K562 (cell line): ENCODE data around the gene ARAP1. TPM values are rescaled to one million over a fixed set of nuclear protein-coding genes. Genes with fewer than 3 reads are reported as not detected.

Experiments
- ATAC-seq: fragments of 200-7000 bp; cut with Tn5 transposase; 3 replicates; pipeline ENCODE4 v1.9.1; 2020; ENCODE audit warnings: moderate library complexity
- BruUV-seq: library from RNA; stranded (reverse); fragments of 400-500 nt; replicated peaks from 2 replicates; lab custom pipeline; 2021; lab: Mats Ljungman, UMichigan
- CTCF ChIA-PET: fragments of 300-600 bp; formaldehyde crosslinking; extraction: SDS; loops from one replicate; lab custom pipeline; 2021; ENCODE audit warnings: low intra/inter-chr PET ratio; lab: Yijun Ruan, JAX
- POLR2A ChIA-PET: fragments of 300-600, 350-650 bp; sonication (Branson Sonifier 250); formaldehyde crosslinking; extraction: SDS; loops from one replicate; lab custom pipeline; 2021; ENCODE audit warnings: antibody characterized with exemption, inconsistent platforms; lab: Yijun Ruan, JAX
- DNase-seq, 4 experiments: peaks; one replicate each; pipeline versions ENCODE4 v3.0.0 to v3.0.0-alpha.2; 2011 to 2018; ENCODE audit warnings: low spot score in 3 of 4, mixed read lengths in 3 of 4; ENCODE audit errors: extremely low read depth in 1 of 4
- FAIRE-seq: peaks from 2 replicates; lab custom pipeline; 2011; peaks lifted over from hg19 to GRCh38; lab: Jason Lieb, UNC
- H2AFZ ChIP-seq: 2 replicates; pipeline ENCODE4 v1.6.0; 2011; ENCODE audit warnings: low read depth, low read length, control low read depth, inconsistent platforms
- H3K27ac ChIP-seq: fragments of 200-600 bp; 3 replicates; pipeline ENCODE4 v1.8.0; 2011; ENCODE audit warnings: low read depth, mild to moderate bottlenecking, control low read depth, inconsistent platforms, low read length, moderate library complexity, mixed read lengths; ENCODE audit errors: extremely low read depth
- H3K27me3 ChIP-seq, 2 experiments: fragments of 300-600 bp in 1 of 2; 2 replicates in 1 of 2; 3 replicates in 1 of 2; pipeline versions ENCODE4 v1.6.0 to v1.8.0; 2011; ENCODE audit warnings: inconsistent platforms in 2 of 2, low read length in 2 of 2, mild to moderate bottlenecking in 1 of 2, mixed read lengths in 1 of 2, moderate library complexity in 1 of 2; ENCODE audit not compliant: control insufficient read depth in 2 of 2, insufficient read depth in 2 of 2
- H3K36me3 ChIP-seq: fragments of 300-600 bp; 3 replicates; pipeline ENCODE4 v1.8.0; 2011; ENCODE audit warnings: mild to moderate bottlenecking, low read length, inconsistent platforms; ENCODE audit not compliant: control insufficient read depth, insufficient read depth
- H3K4me1 ChIP-seq, 2 experiments: fragments of 200-600 bp in 1 of 2; replicated peaks in 1 of 2; 2 replicates in 1 of 2; 3 replicates in 1 of 2; pipeline versions ENCODE4 v1.5.1 to v1.8.0; 2011; ENCODE audit warnings: inconsistent platforms in 2 of 2, low read length in 2 of 2, mild to moderate bottlenecking in 1 of 2, mixed read lengths in 1 of 2, moderate library complexity in 1 of 2; ENCODE audit not compliant: control insufficient read depth in 2 of 2, insufficient read depth in 2 of 2
- H3K4me2 ChIP-seq: 2 replicates; pipeline ENCODE4 v1.6.1; 2011; ENCODE audit warnings: low read length, control low read depth, inconsistent platforms, mixed read lengths; ENCODE audit not compliant: insufficient read depth
- H3K4me3 ChIP-seq: fragments of 200-600 bp; sonication (generic), shearing (Covaris generic); 2 replicates; pipeline ENCODE4 v1.5.1; 2016; ENCODE audit warnings: control low read depth, inconsistent platforms
- H3K79me2 ChIP-seq: fragments of 200-600 bp; 3 replicates; pipeline ENCODE4 v1.8.0; 2011; ENCODE audit warnings: low read length, inconsistent platforms; ENCODE audit not compliant: control insufficient read depth, insufficient read depth
- H3K9ac ChIP-seq, 2 experiments: 2 replicates each; pipeline versions ENCODE4 v1.6.0 to v1.6.1; 2011; ENCODE audit warnings: low read depth in 2 of 2, low read length in 2 of 2, control low read depth in 1 of 2, inconsistent platforms in 1 of 2, mild to moderate bottlenecking in 1 of 2, mixed read lengths in 1 of 2; ENCODE audit not compliant: insufficient read depth in 1 of 2
- H3K9me1 ChIP-seq: one replicate; pipeline ENCODE4 v1.6.0; 2011; ENCODE audit warnings: inconsistent platforms, mild to moderate bottlenecking, low read length, moderate library complexity; ENCODE audit not compliant: control insufficient read depth, insufficient read depth
- H3K9me3 ChIP-seq: replicated peaks from 2 replicates; pipeline ENCODE4 v1.5.1; 2011; ENCODE audit warnings: low read depth, low read length, inconsistent platforms; ENCODE audit not compliant: control insufficient read depth, insufficient read depth
- H4K20me1 ChIP-seq: replicated peaks from 2 replicates; pipeline ENCODE4 v1.6.1; 2011; ENCODE audit warnings: low read length, inconsistent platforms, mixed read lengths; ENCODE audit not compliant: control insufficient read depth, insufficient read depth
- ARHGAP35 ChIP-seq: fragments of 450-650 bp; IDR thresholded peaks from 2 replicates; pipeline ENCODE4 v1.6.1; 2018; ENCODE audit not compliant: partially characterized antibody
- HINFP ChIP-seq: fragments of 450-650 bp; conservative IDR thresholded peaks from 2 replicates; pipeline ENCODE4 v1.6.1; 2016; ENCODE audit warnings: missing genetic modification characterization, low read depth, mild to moderate bottlenecking, control low read depth, missing compliant biosample characterization
- MECOM ChIP-seq: fragments of 250-450 bp; sonication (Bioruptor Pico); IDR thresholded peaks from 2 replicates; pipeline ENCODE4 v1.8.0; 2022; ENCODE audit warnings: inconsistent platforms
- NFATC3 ChIP-seq: fragments of 450-650 bp; IDR thresholded peaks from 2 replicates; pipeline ENCODE4 v1.6.1; 2017; ENCODE audit warnings: mild to moderate bottlenecking
- NFIX ChIP-seq: fragments of 250-450 bp; sonication (Bioruptor Pico); IDR thresholded peaks from 2 replicates; pipeline ENCODE4 v1.4.0; 2020; ENCODE audit warnings: low read depth, mild to moderate bottlenecking, moderate library complexity
- NFRKB ChIP-seq: fragments of 450-650 bp; IDR thresholded peaks from 2 replicates; pipeline ENCODE4 v1.6.1; 2016; ENCODE audit warnings: low read depth
- PCBP2 ChIP-seq: fragments of 200-400 bp; formaldehyde crosslinking; IDR thresholded peaks from 2 replicates; pipeline ENCODE4 v1.6.1; 2018; ENCODE audit warnings: low read length, low read depth, mild to moderate bottlenecking, moderate library complexity; ENCODE audit not compliant: poor library complexity, severe bottlenecking
- PRMT5 ChIP-seq: sonication (generic); formaldehyde crosslinking; IDR thresholded peaks from 2 replicates; pipeline ENCODE4 v1.5.0; 2020; ENCODE audit warnings: missing genetic modification reagents
- SIN3A ChIP-seq, 2 experiments: fragments of 150-350 bp in 1 of 2; IDR thresholded peaks; 2 replicates each; pipeline ENCODE4 v1.6.1; 2011 to 2016; ENCODE audit warnings: borderline replicate concordance in 2 of 2, low read depth in 2 of 2, low read length in 2 of 2, mild to moderate bottlenecking in 2 of 2, moderate library complexity in 2 of 2; ENCODE audit not compliant: control insufficient read depth in 1 of 2
- TBP ChIP-seq: optimal IDR thresholded peaks from 2 replicates; pipeline ENCODE3; 2011; ENCODE audit warnings: low read depth, low read length, improper control_type of control experiment
- ZNF780A ChIP-seq: fragments of 250-450 bp; sonication (Bioruptor Pico); IDR thresholded peaks from 2 replicates; pipeline ENCODE4 v1.5.0; 2021; ENCODE audit warnings: mild to moderate bottlenecking
- ZNF79 ChIP-seq: fragments of 250-450 bp; sonication (Bioruptor Pico); IDR thresholded peaks from 2 replicates; pipeline ENCODE4 v1.4.0; 2020; ENCODE audit warnings: low read depth, mild to moderate bottlenecking, moderate library complexity
- WGBS: fragments of 100-300 bp; shearing (Covaris generic); methylation state at CpG from one replicate; pipeline ENCODE4 v1.1.6; 2016; ENCODE audit warnings: low coverage, mixed read lengths; ENCODE audit not compliant: insufficient coverage; ENCODE audit errors: missing lambda C conversion rate; 5-methylcytosine and 5-hydroxymethylcytosine counted together
- in situ Hi-C: fragments of 300-500 bp; cut with MboI; formaldehyde crosslinking; loops from 4 replicates; pipeline ENCODE4 v1.15.0; 2018; ENCODE audit warnings: inconsistent platforms, mixed read lengths
- intact Hi-C: fragments of 100-400 bp; cut with micrococcal nuclease; formaldehyde crosslinking; loops from 2 replicates; pipeline ENCODE4 v1.14.2; 2022
- polyA plus RNA-seq, 8 experiments: library from polyadenylated mRNA; depleted of rRNA in 4 of 8; stranded (reverse) in 5 of 8; unstranded in 3 of 8; fragments of >200 nt; fragmentation: Nextera tagmentation in 2 of 8; fragmentation: Illumina TruSeq in 1 of 8; extraction: Ambion mirVana in 2 of 8; extraction: Trizol in 1 of 8; gene quantifications; 2 replicates each; pipeline versions ENCODE4 v1.2.1 to v1.2.3, GENCODE V29; 2011 to 2014; ENCODE audit warnings: inconsistent platforms in 1 of 8, missing spikeins in 1 of 8
- total RNA-seq, 7 experiments: library from RNA; depleted of rRNA in 6 of 7; stranded (reverse); fragments of >200 nt in 6 of 7; fragmentation: Illumina TruSeq in 2 of 7; extraction: Trizol in 2 of 7; gene quantifications; 2 replicates each; pipeline versions ENCODE4 v1.2.1 to v1.2.3, GENCODE V29; 2011 to 2021; ENCODE audit warnings: low replicate concordance in 1 of 7

ARAP1 gene
- total and polyA plus RNA-seq, 9 of the 15 experiments (the other 6 are each of a cell fraction or from before 2014, with no cell fraction given): 0.23 to 67.0 (median 24.6) TPM

GRCh38 chr11:72719551-72719950 lies 32.7 kb downstream of the ARAP1 start:
- no TSS peak for BruUV-seq
- Histone ChIP-seq H3K4me3 (no peak overlapping the region), H3K9me1 (no peaks in the 10 kb centered on the region), H3K27me3 (no peaks in the 10 kb centered on the region), H2AFZ (no peak overlapping the region), H3K9ac (no peak overlapping the region; a peak in 1 of 4 replicates), H3K79me2 (peaks cover 48% of the 10 kb centered on the region), H3K36me3 (peaks cover 72% of the 10 kb centered on the region), H3K4me1 (peaks cover 11 to 25% of the 10 kb centered on the region in 2 experiments; a peak in 4 of 5 replicates), H3K4me2 (no peak overlapping the region), H3K27ac (no peak overlapping the region), H3K9me3 (no peaks in the 10 kb centered on the region), H4K20me1 (no peaks in the 10 kb centered on the region)
- DNase-seq: no peak
- WGBS: 90% methylated on average over 2 of the region's 4 CpGs
- in situ Hi-C loops (no loop called here), intact Hi-C loops (no loop called here)
- ChIA-PET POLR2A (interaction anchor here (1.1 kb wide), 1 partner anchor 109 kb away, joined by 5 read pairs; no protein-coding TSS in a partner anchor), CTCF (no interaction called here)
- no peak for FAIRE-seq
- TF ChIP-seq MECOM (CRISPR knock-in tag): no peak
- no peak for TF ChIP-seq ARHGAP35
- no peak for ATAC-seq

GRCh38 chr11:72719144-72719543 lies 33.1 kb downstream of the ARAP1 start:
- no peak for ATAC-seq
- Histone ChIP-seq H2AFZ (no peak overlapping the region), H3K36me3 (peaks cover 68% of the 10 kb centered on the region; the same call in 2 of the 3 replicates), H3K9me1 (no peaks in the 10 kb centered on the region), H4K20me1 (no peaks in the 10 kb centered on the region), H3K4me3 (no peak overlapping the region), H3K9ac (no peak overlapping the region), H3K79me2 (peaks cover 44% of the 10 kb centered on the region), H3K27me3 (no peaks in the 10 kb centered on the region), H3K9me3 (no peaks in the 10 kb centered on the region), H3K4me1 (peaks cover 11 to 25% of the 10 kb centered on the region in 2 experiments; a peak in 4 of 5 replicates), H3K27ac (no peak overlapping the region), H3K4me2 (no peak overlapping the region)
- ChIA-PET POLR2A (no interaction called here), CTCF (no interaction called here)
- intact Hi-C loops: no loop called here
- no peak for DNase-seq
- 74% methylated on average over 2 of the region's 2 CpGs for WGBS
- FAIRE-seq: no peak
- in situ Hi-C loops: no loop called here
- no TSS peak for BruUV-seq
- no peak for TF ChIP-seq NFATC3
- TF ChIP-seq PCBP2: no peak
- no peak for TF ChIP-seq PRMT5 (CRISPR knock-in tag)
- no peak for TF ChIP-seq SIN3A (IDR thresholded peaks at IDR 0.05; ENCODE audit: borderline replicate concordance in 2 of 2, control insufficient read depth in 1 of 2, low read depth in 2 of 2, low read length in 2 of 2)
- TF ChIP-seq ZNF79 (CRISPR knock-in tag): no peak
- TF ChIP-seq NFIX: no peak
- TF ChIP-seq HINFP (tag): no peak
- TF ChIP-seq ZNF780A (CRISPR knock-in tag): no peak
- no peak for TF ChIP-seq TBP
- TF ChIP-seq NFRKB: no peak
